CD14-positive monocyte (primary cell): Measurements from ENCODE around the gene ELAVL2. TPM values are rescaled to one million over a fixed set of nuclear protein-coding genes. Genes with fewer than 3 reads are reported as not detected.

Source experiments
- DNase-seq, 3 donors: peaks; one replicate each; pipeline ENCODE4 v3.0.0-alpha.2; 2011 to 2022
- H2AFZ ChIP-seq: 2 replicates; pipeline ENCODE4 v1.6.0; 2012; ENCODE audit warnings: mild to moderate bottlenecking, low read depth, low read length, inconsistent platforms; ENCODE audit not compliant: insufficient read depth, poor library complexity, severe bottlenecking
- H3K27ac ChIP-seq, 2 donors: 1 replicate in 1 of 2; 2 replicates in 1 of 2; pipeline ENCODE4 v1.5.1; 2012 to 2013; ENCODE audit warnings: low read length in 2 of 2, control low read depth in 1 of 2, inconsistent platforms in 1 of 2, low read depth in 1 of 2, mild to moderate bottlenecking in 1 of 2
- H3K27me3 ChIP-seq, 2 donors: one replicate each; pipeline versions ENCODE4 v1.6.0 to v1.6.1; 2011 to 2013; ENCODE audit warnings: low read length in 2 of 2; ENCODE audit not compliant: control insufficient read depth in 2 of 2, insufficient read depth in 2 of 2
- H3K36me3 ChIP-seq, 2 donors: replicated peaks in 1 of 2; 1 replicate in 1 of 2; 2 replicates in 1 of 2; pipeline versions ENCODE4 v1.5.1 to v1.6.1; 2012 to 2013; ENCODE audit warnings: low read length in 2 of 2, control low read depth in 1 of 2, inconsistent platforms in 1 of 2, mild to moderate bottlenecking in 1 of 2; ENCODE audit not compliant: insufficient read depth in 2 of 2, control insufficient read depth in 1 of 2
- H3K4me1 ChIP-seq, 2 donors: 1 replicate in 1 of 2; 2 replicates in 1 of 2; pipeline versions ENCODE4 v1.5.1 to v1.6.1; 2012 to 2013; ENCODE audit warnings: low read length in 2 of 2, control low read depth in 1 of 2, inconsistent platforms in 1 of 2, mild to moderate bottlenecking in 1 of 2, moderate library complexity in 1 of 2; ENCODE audit not compliant: insufficient read depth in 2 of 2, control insufficient read depth in 1 of 2
- H3K4me2 ChIP-seq: replicated peaks from 2 replicates; pipeline ENCODE3; 2012; ENCODE audit warnings: low read length, moderate library complexity, mild to moderate bottlenecking; ENCODE audit not compliant: poor library complexity, severe bottlenecking; ENCODE audit errors: extremely low read depth
- H3K4me3 ChIP-seq, 3 experiments: fragments of 200-600 bp in 1 of 3; sonication (generic) in 1 of 3; replicated peaks in 1 of 3; 1 replicate in 2 of 3; 2 replicates in 1 of 3; pipeline ENCODE4 v1.5.1; 2011 to 2013; ENCODE audit warnings: low read length in 3 of 3, mild to moderate bottlenecking in 3 of 3, control low read depth in 2 of 3, low read depth in 2 of 3, inconsistent platforms in 1 of 3, moderate library complexity in 1 of 3
- H3K79me2 ChIP-seq: 2 replicates; pipeline ENCODE4 v1.6.0; 2012; ENCODE audit warnings: mild to moderate bottlenecking, control low read depth, inconsistent platforms, low read length, moderate library complexity; ENCODE audit not compliant: insufficient read depth
- H3K9ac ChIP-seq: 2 replicates; pipeline ENCODE4 v1.6.0; 2017; ENCODE audit warnings: low read length, mild to moderate bottlenecking; ENCODE audit not compliant: insufficient read depth, poor library complexity, severe bottlenecking
- H3K9me3 ChIP-seq, 2 donors: replicated peaks in 1 of 2; 1 replicate in 1 of 2; 2 replicates in 1 of 2; pipeline versions ENCODE4 v1.5.1 to v1.6.1; 2012 to 2013; ENCODE audit warnings: low read length in 2 of 2, control low read depth in 1 of 2; ENCODE audit not compliant: control insufficient read depth in 1 of 2, insufficient read depth in 1 of 2
- H4K20me1 ChIP-seq: 2 replicates; pipeline ENCODE4 v1.6.0; 2012; ENCODE audit warnings: mild to moderate bottlenecking, low read length, control low read depth, moderate library complexity; ENCODE audit not compliant: insufficient read depth
- H3K27ac Mint-ChIP-seq, 7 donors: one replicate each; pipeline ENCODE4 v1.8.0; 2020; ENCODE audit warnings: mild to moderate bottlenecking in 7 of 7, mixed read lengths in 7 of 7, moderate library complexity in 6 of 7, inconsistent platforms in 2 of 7
- H3K27me3 Mint-ChIP-seq, 3 donors: one replicate each; pipeline ENCODE4 v1.8.0; 2021 to 2022; ENCODE audit warnings: low read depth in 3 of 3, mild to moderate bottlenecking in 3 of 3, mixed read lengths in 3 of 3, moderate library complexity in 3 of 3, inconsistent platforms in 1 of 3
- H3K36me3 Mint-ChIP-seq, 2 donors: one replicate each; pipeline ENCODE4 v1.8.0; 2020; ENCODE audit warnings: mixed read lengths in 2 of 2, inconsistent platforms in 1 of 2, mild to moderate bottlenecking in 1 of 2
- H3K4me1 Mint-ChIP-seq: one replicate; pipeline ENCODE4 v1.8.0; 2020; ENCODE audit warnings: mild to moderate bottlenecking, mixed read lengths
- H3K4me3 Mint-ChIP-seq, 2 donors: one replicate each; pipeline ENCODE4 v1.8.0; 2020; ENCODE audit warnings: mild to moderate bottlenecking in 2 of 2, mixed read lengths in 2 of 2, moderate library complexity in 1 of 2
- H3K9me3 Mint-ChIP-seq, 7 donors: one replicate each; pipeline ENCODE4 v1.8.0; 2020 to 2022; ENCODE audit warnings: mixed read lengths in 7 of 7, mild to moderate bottlenecking in 6 of 7, moderate library complexity in 6 of 7, inconsistent platforms in 2 of 7
- WGBS: methylation state at CpG from one replicate; pipeline ENCODE4 v1.1.5; 2013; ENCODE audit warnings: missing lambda C conversion rate; ENCODE audit not compliant: insufficient coverage; 5-methylcytosine and 5-hydroxymethylcytosine counted together
- intact Hi-C, 2 donors: fragments of 100-400 bp; cut with micrococcal nuclease; formaldehyde crosslinking; loops; one replicate each; pipeline versions ENCODE4 v1.15.0 to v1.15.1; 2023
- polyA plus RNA-seq, 3 donors: library from polyadenylated mRNA; depleted of rRNA in 1 of 3; unstranded in 2 of 3; stranded (reverse) in 1 of 3; fragments of 300-500 nt in 2 of 3; fragments of >200 nt in 1 of 3; fragmentation: Illumina TruSeq in 2 of 3; gene quantifications; 1 replicate in 2 of 3; 2 replicates in 1 of 3; pipeline ENCODE4 v1.2.3, GENCODE V29; 2012 to 2021
- TF ChIP-seq, protein P1 (sequence below): fragments of 200-600 bp; IDR thresholded peaks from one replicate; pipeline ENCODE4 v1.8.0; 2022; ENCODE audit warnings: antibody characterized with exemption, mild to moderate bottlenecking

The ELAVL2 gene
- polyA plus RNA-seq, 3 donors, result not detected

- Histone ChIP-seq H4K20me1 (no peaks in the 10 kb centered on the region), H3K9ac (no peak overlapping the region), H3K9me3 (peaks cover 0 to 3% of the 10 kb centered on the region in 2 donors), H3K4me2 (no peak overlapping the region), H3K4me1 (no peaks in the 10 kb centered on the region), H3K4me3 (no peak overlapping the region), H3K27me3 (no peaks in the 10 kb centered on the region), H3K36me3 (no peaks in the 10 kb centered on the region), H2AFZ (no peak overlapping the region), H3K27ac (no peak overlapping the region), H3K79me2 (no peaks in the 10 kb centered on the region)
- TF ChIP-seq, protein P1, sequence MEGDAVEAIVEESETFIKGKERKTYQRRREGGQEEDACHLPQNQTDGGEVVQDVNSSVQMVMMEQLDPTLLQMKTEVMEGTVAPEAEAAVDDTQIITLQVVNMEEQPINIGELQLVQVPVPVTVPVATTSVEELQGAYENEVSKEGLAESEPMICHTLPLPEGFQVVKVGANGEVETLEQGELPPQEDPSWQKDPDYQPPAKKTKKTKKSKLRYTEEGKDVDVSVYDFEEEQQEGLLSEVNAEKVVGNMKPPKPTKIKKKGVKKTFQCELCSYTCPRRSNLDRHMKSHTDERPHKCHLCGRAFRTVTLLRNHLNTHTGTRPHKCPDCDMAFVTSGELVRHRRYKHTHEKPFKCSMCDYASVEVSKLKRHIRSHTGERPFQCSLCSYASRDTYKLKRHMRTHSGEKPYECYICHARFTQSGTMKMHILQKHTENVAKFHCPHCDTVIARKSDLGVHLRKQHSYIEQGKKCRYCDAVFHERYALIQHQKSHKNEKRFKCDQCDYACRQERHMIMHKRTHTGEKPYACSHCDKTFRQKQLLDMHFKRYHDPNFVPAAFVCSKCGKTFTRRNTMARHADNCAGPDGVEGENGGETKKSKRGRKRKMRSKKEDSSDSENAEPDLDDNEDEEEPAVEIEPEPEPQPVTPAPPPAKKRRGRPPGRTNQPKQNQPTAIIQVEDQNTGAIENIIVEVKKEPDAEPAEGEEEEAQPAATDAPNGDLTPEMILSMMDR, result no peak
- Mint-ChIP-seq H3K4me1 (no peaks in the 10 kb centered on the region), H3K9me3 (peaks cover 0 to 6% (median 3%) of the 10 kb centered on the region in 7 donors), H3K27me3 (no peaks in the 10 kb centered on the region), H3K27ac (no peak overlapping the region), H3K4me3 (no peak overlapping the region), H3K36me3 (no peaks in the 10 kb centered on the region)
- WGBS, result 100% methylated on average over 1 of the region's 2 CpGs
- intact Hi-C loops, result no loop called here
- no peak for DNase-seq
These were observed 162.9 kb downstream of the ELAVL2 start for GRCh38 chr9:23663125-23663524.

DNA sequence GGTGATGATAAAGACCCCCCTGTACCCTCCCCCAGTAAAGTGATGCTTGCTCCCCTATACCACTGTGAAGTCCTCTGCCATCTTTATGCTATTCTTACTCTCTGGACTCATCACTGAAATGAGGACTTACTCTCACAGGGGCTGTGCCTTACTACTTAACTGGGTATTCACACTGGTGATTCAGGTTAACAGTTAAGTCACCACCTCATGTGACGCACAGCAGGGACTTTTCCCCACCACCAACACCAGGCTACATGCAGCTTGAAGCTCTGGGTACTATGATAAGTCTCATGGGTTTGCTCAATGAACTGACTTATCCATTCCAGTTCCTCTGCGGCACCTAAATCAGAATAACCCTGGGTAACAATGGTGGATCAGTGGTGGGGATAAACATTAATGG, 163.7 kb downstream of the ELAVL2 start:
- Histone ChIP-seq H3K27ac (no peak overlapping the region), H3K4me2 (no peak overlapping the region), H3K4me1 (no peaks in the 10 kb centered on the region), H3K9me3 (peaks cover 0 to 3% of the 10 kb centered on the region in 2 donors), H3K79me2 (no peaks in the 10 kb centered on the region), H3K27me3 (no peaks in the 10 kb centered on the region), H3K4me3 (no peak overlapping the region), H3K36me3 (no peaks in the 10 kb centered on the region), H3K9ac (no peak overlapping the region), H4K20me1 (no peaks in the 10 kb centered on the region), H2AFZ (no peak overlapping the region)
- no peaks in the 10 kb centered on the region for H3K27me3 Mint-ChIP-seq
- peaks cover 0 to 6% (median 3%) of the 10 kb centered on the region in 7 donors for H3K9me3 Mint-ChIP-seq
- TF ChIP-seq, protein P1, result no peak
- no peak for DNase-seq
- H3K4me1 Mint-ChIP-seq, result no peaks in the 10 kb centered on the region
- H3K36me3 Mint-ChIP-seq, result no peaks in the 10 kb centered on the region
- H3K4me3 Mint-ChIP-seq, result no peak overlapping the region
- intact Hi-C loops, result no loop called here
- WGBS, result no CpG with 5 or more reads among the region's 2 CpGs
- no peak overlapping the region for H3K27ac Mint-ChIP-seq
